Measurements from ENCODE around the gene TBL1X. TPM values are rescaled to one million over a fixed set of nuclear protein-coding genes. Genes with fewer than 3 reads are reported as not detected.

The TBL1X gene
- polyA plus RNA-seq, 4 donors = 0.89 to 9.6 (median 3.9) TPM

DNA sequence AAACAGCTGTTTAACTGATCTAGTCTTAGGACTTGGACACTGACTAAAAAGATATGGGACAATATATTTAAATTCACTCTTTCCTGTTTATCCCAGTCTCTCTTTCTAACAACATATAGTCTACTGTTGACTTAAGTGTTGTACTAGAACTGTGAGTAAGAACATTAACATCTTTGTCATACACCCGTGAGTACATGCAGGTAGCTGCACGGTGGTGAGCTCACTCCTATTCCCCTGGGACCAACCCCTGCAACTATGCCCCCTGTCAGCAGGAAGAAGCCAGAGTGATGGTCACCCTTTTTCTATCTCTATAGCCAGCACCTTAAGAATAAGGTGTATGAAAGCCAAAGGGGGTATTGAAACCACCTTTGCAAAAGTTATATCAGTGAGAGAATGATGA is 17.6 kb downstream of the TBL1X start:
- Histone ChIP-seq H3K36me3 (ENCODE audit: control insufficient read depth in 3 of 3, insufficient read depth in 2 of 3, low read depth in 1 of 3, low read length in 3 of 3) (no peaks in the 10 kb centered on the region), H3K9me3 (ENCODE audit: control insufficient read depth in 2 of 2, insufficient read depth in 1 of 2, low read depth in 1 of 2, low read length in 1 of 2) (no peaks in the 10 kb centered on the region), H3K27ac (ENCODE audit: low read depth in 1 of 3, low read length in 2 of 3) (no peak overlapping the region), H3K4me1 (ENCODE audit: control insufficient read depth in 3 of 3, insufficient read depth in 2 of 3, low read depth in 1 of 3, low read length in 2 of 3) (no peaks in the 10 kb centered on the region), H3K27me3 (ENCODE audit: control insufficient read depth in 3 of 3, insufficient read depth in 3 of 3, low read length in 3 of 3) (no peaks in the 10 kb centered on the region), H3K4me3 (ENCODE audit: low read depth in 1 of 3, low read length in 3 of 3) (no peak overlapping the region)
- DNase-seq = no peak
- no peak for FAIRE-seq
- 65 to 79% (median 74%) methylated on average over 2 of the region's 2 CpGs for WGBS, 3 donors

DNA sequence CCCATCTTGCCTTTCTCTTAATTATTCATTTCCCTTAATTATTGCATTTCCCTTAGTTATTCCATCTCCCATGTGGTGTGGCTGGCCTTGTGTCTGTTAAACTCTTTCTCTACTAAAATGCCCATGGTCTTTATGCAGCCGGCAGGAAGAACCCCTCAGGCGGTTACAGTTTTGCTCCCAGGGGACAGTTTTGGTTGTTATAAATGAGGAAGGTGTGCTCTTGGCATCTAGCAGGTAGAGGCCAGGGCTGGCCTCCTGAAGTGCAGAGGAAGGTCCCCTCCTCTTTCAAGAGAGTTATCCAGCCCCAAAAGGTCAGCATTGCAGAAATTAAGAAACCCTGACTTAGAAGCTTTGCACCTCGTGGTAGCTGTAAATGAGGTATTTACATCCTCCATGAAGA is 18.0 kb downstream of the TBL1X start:
- no peak overlapping the region for H3K4me3 ChIP-seq (ENCODE audit: low read depth in 1 of 3, low read length in 3 of 3)
- no peaks in the 10 kb centered on the region for H3K4me1 ChIP-seq (ENCODE audit: control insufficient read depth in 3 of 3, insufficient read depth in 2 of 3, low read depth in 1 of 3, low read length in 2 of 3)
- H3K36me3 ChIP-seq (ENCODE audit: control insufficient read depth in 3 of 3, insufficient read depth in 2 of 3, low read depth in 1 of 3, low read length in 3 of 3) = no peaks in the 10 kb centered on the region
- WGBS, 3 donors = 68 to 84% (median 74%) methylated on average over 3 of the region's 3 CpGs
- no peaks in the 10 kb centered on the region for H3K9me3 ChIP-seq (ENCODE audit: control insufficient read depth in 2 of 2, insufficient read depth in 1 of 2, low read depth in 1 of 2, low read length in 1 of 2)
- no peak overlapping the region for H3K27ac ChIP-seq (ENCODE audit: low read depth in 1 of 3, low read length in 2 of 3)
- FAIRE-seq (no peak), DNase-seq (no peak)
- H3K27me3 ChIP-seq (ENCODE audit: control insufficient read depth in 3 of 3, insufficient read depth in 3 of 3, low read length in 3 of 3) = no peaks in the 10 kb centered on the region

DNA sequence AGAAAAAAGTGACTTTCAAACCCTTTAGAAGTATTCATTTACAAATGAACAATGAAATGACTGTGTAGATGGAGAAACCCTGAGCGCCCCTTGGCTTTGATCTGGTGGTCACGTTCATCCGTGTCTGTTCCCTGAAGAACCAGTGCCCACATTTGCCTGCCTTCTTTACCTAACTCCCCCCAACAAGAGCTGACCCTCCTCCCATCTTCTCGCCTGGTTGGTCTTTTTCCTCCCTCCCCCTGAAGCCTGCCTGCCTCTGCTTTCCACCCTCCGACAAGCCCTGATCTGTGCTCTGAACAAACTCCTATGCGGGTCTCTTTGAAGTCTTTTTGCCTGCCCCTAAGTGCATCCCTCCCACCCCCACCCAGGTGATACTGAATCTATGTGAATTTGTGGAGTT is 18.5 kb downstream of the TBL1X start:
- no peaks in the 10 kb centered on the region for H3K36me3 ChIP-seq (ENCODE audit: control insufficient read depth in 3 of 3, insufficient read depth in 2 of 3, low read depth in 1 of 3, low read length in 3 of 3)
- H3K9me3 ChIP-seq (ENCODE audit: control insufficient read depth in 2 of 2, insufficient read depth in 1 of 2, low read depth in 1 of 2, low read length in 1 of 2) = no peaks in the 10 kb centered on the region
- H3K27ac ChIP-seq (ENCODE audit: low read depth in 1 of 3, low read length in 2 of 3) = no peak overlapping the region
- whole genome bisulfite sequencing, 3 donors = 74 to 94% (median 93%) methylated on average over 6 of the region's 6 CpGs
- H3K4me3 ChIP-seq (ENCODE audit: low read depth in 1 of 3, low read length in 3 of 3) = no peak overlapping the region
- no peaks in the 10 kb centered on the region for H3K27me3 ChIP-seq (ENCODE audit: control insufficient read depth in 3 of 3, insufficient read depth in 3 of 3, low read length in 3 of 3)
- FAIRE-seq = no peak
- DNase-seq = no peak
- H3K4me1 ChIP-seq (ENCODE audit: control insufficient read depth in 3 of 3, insufficient read depth in 2 of 3, low read depth in 1 of 3, low read length in 2 of 3) = no peaks in the 10 kb centered on the region

- H3K36me3 ChIP-seq (ENCODE audit: control insufficient read depth in 3 of 3, insufficient read depth in 2 of 3, low read depth in 1 of 3, low read length in 3 of 3) = no peaks in the 10 kb centered on the region
- no peak overlapping the region for H3K27ac ChIP-seq (ENCODE audit: low read depth in 1 of 3, low read length in 2 of 3)
- no peaks in the 10 kb centered on the region for H3K4me1 ChIP-seq (ENCODE audit: control insufficient read depth in 3 of 3, insufficient read depth in 2 of 3, low read depth in 1 of 3, low read length in 2 of 3)
- DNase-seq = no peak
- H3K27me3 ChIP-seq (ENCODE audit: control insufficient read depth in 3 of 3, insufficient read depth in 3 of 3, low read length in 3 of 3) = no peaks in the 10 kb centered on the region
- no peak for FAIRE-seq
- H3K9me3 ChIP-seq (ENCODE audit: control insufficient read depth in 2 of 2, insufficient read depth in 1 of 2, low read depth in 1 of 2, low read length in 1 of 2) = peaks cover 0 to 3% of the 10 kb centered on the region in 2 donors
- WGBS, 3 donors = 71 to 86% (median 85%) methylated on average over 3 of the region's 3 CpGs
- no peak overlapping the region for H3K4me3 ChIP-seq (ENCODE audit: low read depth in 1 of 3, low read length in 3 of 3)
Observed at GRCh38 chrX:9486786-9487387, 22.0 kb downstream of the TBL1X start.

- H3K27me3 ChIP-seq (ENCODE audit: control insufficient read depth in 3 of 3, insufficient read depth in 3 of 3, low read length in 3 of 3) = no peaks in the 10 kb centered on the region
- FAIRE-seq = no peak
- H3K9me3 ChIP-seq (ENCODE audit: control insufficient read depth in 2 of 2, insufficient read depth in 1 of 2, low read depth in 1 of 2, low read length in 1 of 2) = peaks cover 0 to 3% of the 10 kb centered on the region in 2 donors
- H3K36me3 ChIP-seq (ENCODE audit: control insufficient read depth in 3 of 3, insufficient read depth in 2 of 3, low read depth in 1 of 3, low read length in 3 of 3) = no peaks in the 10 kb centered on the region
- no peak for DNase-seq
- 63 to 73% (median 72%) methylated on average over 4 of the region's 4 CpGs for WGBS, 3 donors
- no peak overlapping the region for H3K27ac ChIP-seq (ENCODE audit: low read depth in 1 of 3, low read length in 2 of 3)
- no peaks in the 10 kb centered on the region for H3K4me1 ChIP-seq (ENCODE audit: control insufficient read depth in 3 of 3, insufficient read depth in 2 of 3, low read depth in 1 of 3, low read length in 2 of 3)
- no peak overlapping the region for H3K4me3 ChIP-seq (ENCODE audit: low read depth in 1 of 3, low read length in 3 of 3)
Observed at GRCh38 chrX:9488586-9488985, 23.7 kb downstream of the TBL1X start.

GRCh38 chrX:9489234-9489633 is 24.4 kb downstream of the TBL1X start:
- FAIRE-seq (no peak), DNase-seq (no peak)
- WGBS, 3 donors = 0 to 4% (median 0%) methylated on average over 1 of the region's 1 CpG
- Histone ChIP-seq H3K9me3 (ENCODE audit: control insufficient read depth in 2 of 2, insufficient read depth in 1 of 2, low read depth in 1 of 2, low read length in 1 of 2) (peaks cover 0 to 3% of the 10 kb centered on the region in 2 donors), H3K27me3 (ENCODE audit: control insufficient read depth in 3 of 3, insufficient read depth in 3 of 3, low read length in 3 of 3) (no peaks in the 10 kb centered on the region), H3K4me1 (ENCODE audit: control insufficient read depth in 3 of 3, insufficient read depth in 2 of 3, low read depth in 1 of 3, low read length in 2 of 3) (no peaks in the 10 kb centered on the region), H3K36me3 (ENCODE audit: control insufficient read depth in 3 of 3, insufficient read depth in 2 of 3, low read depth in 1 of 3, low read length in 3 of 3) (no peaks in the 10 kb centered on the region), H3K27ac (ENCODE audit: low read depth in 1 of 3, low read length in 2 of 3) (no peak overlapping the region), H3K4me3 (ENCODE audit: low read depth in 1 of 3, low read length in 3 of 3) (no peak overlapping the region)

DNA sequence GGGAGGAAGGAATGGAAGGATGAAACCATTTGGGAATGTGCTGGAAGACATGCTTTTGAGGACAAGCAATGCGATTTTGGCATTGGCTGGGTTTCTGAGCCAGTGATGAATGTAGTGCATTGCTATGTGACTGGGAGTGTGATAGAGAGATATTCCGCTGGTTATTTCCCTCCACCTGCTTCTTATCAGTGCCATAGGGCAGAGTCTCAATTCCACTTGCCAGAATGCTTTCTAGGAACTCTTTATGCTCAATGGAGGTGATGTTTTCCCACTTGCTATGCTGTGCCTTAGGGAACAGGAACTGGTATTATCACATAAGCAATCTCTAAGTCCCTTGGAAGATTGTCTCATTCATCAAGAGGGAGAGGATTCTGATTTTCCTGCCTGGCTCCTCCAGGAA is 28.0 kb downstream of the TBL1X start:
- no peak overlapping the region for H3K4me3 ChIP-seq (ENCODE audit: low read depth in 1 of 3, low read length in 3 of 3)
- DNase-seq (peak; percentile 55 to 71), FAIRE-seq (no peak)
- 11 to 76% (median 33%) methylated on average over 2 of the region's 2 CpGs for WGBS, 3 donors
- no peaks in the 10 kb centered on the region for H3K27me3 ChIP-seq (ENCODE audit: control insufficient read depth in 3 of 3, insufficient read depth in 3 of 3, low read length in 3 of 3)
- H3K9me3 ChIP-seq (ENCODE audit: control insufficient read depth in 2 of 2, insufficient read depth in 1 of 2, low read depth in 1 of 2, low read length in 1 of 2) = peaks cover 0 to 3% of the 10 kb centered on the region in 2 donors
- no peak overlapping the region for H3K27ac ChIP-seq (ENCODE audit: low read depth in 1 of 3, low read length in 2 of 3)
- H3K4me1 ChIP-seq (ENCODE audit: control insufficient read depth in 3 of 3, insufficient read depth in 2 of 3, low read depth in 1 of 3, low read length in 2 of 3) = no peaks in the 10 kb centered on the region
- no peaks in the 10 kb centered on the region for H3K36me3 ChIP-seq (ENCODE audit: control insufficient read depth in 3 of 3, insufficient read depth in 2 of 3, low read depth in 1 of 3, low read length in 3 of 3)

DNA sequence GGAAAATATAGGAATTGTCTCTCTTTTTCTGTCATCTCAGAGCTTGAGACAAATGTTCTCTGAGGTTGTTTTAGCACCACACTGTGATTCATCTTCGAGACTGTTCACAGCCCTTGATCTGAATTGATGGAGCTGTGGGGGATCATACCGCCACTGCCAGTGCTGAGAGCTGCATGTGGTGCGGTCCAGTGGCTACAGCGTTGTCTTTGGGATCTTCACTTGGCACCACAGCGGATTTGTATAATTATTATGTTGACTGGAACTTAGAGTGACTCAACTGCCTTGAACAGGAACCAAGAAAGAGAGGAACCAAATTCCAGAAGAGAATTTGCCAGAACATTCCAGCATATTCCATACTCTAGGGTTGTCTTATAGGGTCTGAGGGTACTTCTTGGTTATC is 29.1 kb downstream of the TBL1X start:
- WGBS, 3 donors = 89 to 92% (median 91%) methylated on average over 5 of the region's 5 CpGs
- Histone ChIP-seq H3K4me3 (ENCODE audit: low read depth in 1 of 3, low read length in 3 of 3) (no peak overlapping the region), H3K4me1 (ENCODE audit: control insufficient read depth in 3 of 3, insufficient read depth in 2 of 3, low read depth in 1 of 3, low read length in 2 of 3) (no peaks in the 10 kb centered on the region), H3K9me3 (ENCODE audit: control insufficient read depth in 2 of 2, insufficient read depth in 1 of 2, low read depth in 1 of 2, low read length in 1 of 2) (peaks cover 0 to 1% of the 10 kb centered on the region in 2 donors), H3K36me3 (ENCODE audit: control insufficient read depth in 3 of 3, insufficient read depth in 2 of 3, low read depth in 1 of 3, low read length in 3 of 3) (no peaks in the 10 kb centered on the region), H3K27ac (ENCODE audit: low read depth in 1 of 3, low read length in 2 of 3) (no peak overlapping the region), H3K27me3 (ENCODE audit: control insufficient read depth in 3 of 3, insufficient read depth in 3 of 3, low read length in 3 of 3) (no peaks in the 10 kb centered on the region)
- DNase-seq = no peak
- no peak for FAIRE-seq

- FAIRE-seq (no peak), DNase-seq (peak in 1 of 2 donors; percentile 7)
- Histone ChIP-seq H3K27ac (ENCODE audit: low read depth in 1 of 3, low read length in 2 of 3) (no peak overlapping the region), H3K36me3 (ENCODE audit: control insufficient read depth in 3 of 3, insufficient read depth in 2 of 3, low read depth in 1 of 3, low read length in 3 of 3) (no peaks in the 10 kb centered on the region), H3K4me1 (ENCODE audit: control insufficient read depth in 3 of 3, insufficient read depth in 2 of 3, low read depth in 1 of 3, low read length in 2 of 3) (no peaks in the 10 kb centered on the region), H3K9me3 (ENCODE audit: control insufficient read depth in 2 of 2, insufficient read depth in 1 of 2, low read depth in 1 of 2, low read length in 1 of 2) (no peaks in the 10 kb centered on the region), H3K27me3 (ENCODE audit: control insufficient read depth in 3 of 3, insufficient read depth in 3 of 3, low read length in 3 of 3) (no peaks in the 10 kb centered on the region), H3K4me3 (ENCODE audit: low read depth in 1 of 3, low read length in 3 of 3) (no peak overlapping the region)
- WGBS, 3 donors = 62 to 70% (median 64%) methylated on average over 6 of the region's 6 CpGs
Observed at GRCh38 chrX:9494771-9495170, 29.9 kb downstream of the TBL1X start.
